ENCODE results near the gene CLPSL1.

DNA sequence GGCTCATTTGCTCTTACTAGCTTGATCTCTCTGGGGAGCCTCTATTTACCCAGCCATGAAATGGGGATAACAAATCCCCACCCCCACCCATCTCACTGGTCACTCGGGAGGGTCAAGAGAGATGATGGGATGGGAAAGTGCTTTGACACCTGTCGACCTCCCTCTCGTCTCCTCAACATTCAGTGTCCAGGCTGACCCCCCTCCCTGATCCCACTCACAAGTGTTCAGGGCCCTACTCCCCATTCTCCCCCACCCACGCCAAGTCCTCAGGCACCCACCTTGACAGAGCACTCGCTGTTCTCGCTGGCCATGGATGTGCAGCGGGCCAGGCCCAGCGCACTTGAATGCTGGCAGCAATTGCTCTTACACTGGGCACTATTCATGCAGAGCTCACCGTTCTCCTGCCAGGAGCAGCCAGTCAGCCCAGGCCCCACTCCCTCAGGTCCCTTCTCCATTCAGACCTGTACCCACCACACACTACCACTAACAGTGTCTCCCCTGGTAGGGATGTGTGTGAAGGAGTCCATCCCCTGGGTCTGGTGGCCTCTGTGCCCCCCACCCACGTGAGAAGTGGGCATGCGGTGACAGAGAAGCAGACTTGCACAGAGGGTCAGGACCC is 14.7 kb downstream of the CLPSL1 start:
- TF ChIP-seq POLR2AphosphoS5 (IDR thresholded peaks at IDR 0.05; ENCODE audit: low read depth, low read length) (no peak), POLR2A (IDR thresholded peaks at IDR 0.05; ENCODE audit: low read depth, low read length) (no peak), TAF1 (IDR thresholded peaks at IDR 0.05; ENCODE audit: low read depth, low read length) (no peak), PAX5 (IDR thresholded peaks at IDR 0.05; ENCODE audit: insufficient read depth, low read length, severe bottlenecking) (no peak), SPI1 (IDR thresholded peaks at IDR 0.05; ENCODE audit: low read depth, low read length) (no peak), POU2F2 (IDR thresholded peaks at IDR 0.05; ENCODE audit: low read depth, low read length) (no peak)
